Germinal center (tissue), 1 donor: ENCODE data around the gene PAF1.
"Not testable (repeated sequence)": the region's sequence is repeated elsewhere in the genome, so short reads cannot be mapped to it uniquely, and the experiment has no call there.

Experiments
- DNase-seq: peaks from one replicate; pipeline ENCODE4 v3.0.0; 2012; ENCODE audit warnings: mixed read lengths, low spot score

PAF1 gene

DNA sequence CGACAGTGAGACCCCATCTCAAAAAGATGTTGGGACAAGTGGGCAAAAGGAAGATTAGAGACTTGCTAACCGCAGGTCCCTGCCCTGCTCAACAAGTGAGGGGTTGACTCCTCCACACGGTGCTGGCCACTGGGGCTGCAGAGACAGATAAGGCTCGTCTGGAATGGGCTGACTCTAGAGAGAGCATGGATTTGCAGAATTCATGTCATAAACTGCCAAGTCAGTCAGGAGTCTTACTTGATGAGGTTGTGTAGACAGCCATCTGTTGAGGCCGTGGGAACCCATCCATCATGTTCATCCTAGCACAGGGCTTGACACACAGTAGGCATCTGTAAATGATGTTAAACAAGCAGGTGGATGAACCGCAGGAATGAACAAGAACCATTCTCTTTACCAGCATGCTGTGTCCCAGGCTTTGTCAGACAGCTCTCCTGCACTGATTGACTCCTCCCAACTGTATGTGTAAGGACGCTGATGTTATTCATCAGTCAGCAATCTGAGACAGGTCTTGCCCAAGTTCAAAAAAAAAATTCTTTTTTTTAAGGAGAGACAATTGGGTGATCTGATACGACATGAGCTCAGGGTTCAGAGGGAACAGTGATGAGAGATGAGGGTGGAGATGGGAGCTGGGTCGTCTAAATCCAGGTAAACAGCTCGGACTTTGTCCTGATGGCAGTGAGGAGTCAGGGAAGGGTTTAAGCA, 8.8 kb downstream of the PAF1 start:
- DNase-seq: no peak

DNA sequence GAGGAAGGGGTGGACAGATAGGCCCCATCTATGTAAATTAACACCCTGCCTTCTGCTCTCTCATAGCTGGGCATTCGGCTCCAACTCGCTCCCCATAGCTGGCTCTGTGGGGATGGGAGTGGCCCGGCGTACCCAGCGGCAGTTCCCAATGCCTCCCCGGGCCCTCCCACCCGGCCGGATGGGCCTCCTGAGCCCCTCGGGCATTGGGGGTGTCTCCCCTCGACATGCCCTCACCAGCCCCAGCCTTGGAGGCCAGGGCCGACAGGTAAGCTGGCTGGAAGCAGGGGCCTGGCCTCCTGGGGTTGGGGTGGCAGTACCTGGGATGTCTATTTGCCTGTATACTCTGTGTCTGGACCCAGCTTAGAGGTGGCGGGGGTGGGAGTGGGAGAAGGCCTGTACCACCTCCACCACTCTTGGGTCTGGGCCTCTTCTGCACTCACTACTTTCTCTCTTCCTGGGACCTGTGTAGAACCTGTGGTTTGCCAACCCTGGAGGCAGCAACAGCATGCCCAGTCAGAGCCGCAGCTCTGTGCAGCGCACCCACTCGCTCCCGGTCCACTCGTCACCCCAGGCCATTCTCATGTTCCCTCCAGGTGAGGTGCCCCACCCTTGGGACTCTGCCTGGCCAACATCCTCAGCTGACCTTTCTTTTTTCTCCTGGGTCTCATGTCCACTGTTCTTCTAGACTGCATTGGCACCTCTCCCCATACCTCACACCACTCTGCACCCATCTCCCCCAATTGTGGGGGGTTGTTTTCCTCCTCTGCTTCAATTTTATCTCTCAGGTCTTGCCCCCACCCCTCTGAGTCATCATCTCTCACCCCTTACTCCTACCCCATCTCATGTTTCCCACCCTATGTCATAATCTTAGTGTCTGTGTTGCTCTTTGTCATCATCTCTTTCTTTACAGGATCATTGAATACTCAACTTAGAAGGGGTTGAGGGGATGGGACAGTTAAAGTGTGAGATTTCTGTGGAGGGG, 10.1 kb downstream of the PAF1 start:
- DNase-seq: no peak

DNA sequence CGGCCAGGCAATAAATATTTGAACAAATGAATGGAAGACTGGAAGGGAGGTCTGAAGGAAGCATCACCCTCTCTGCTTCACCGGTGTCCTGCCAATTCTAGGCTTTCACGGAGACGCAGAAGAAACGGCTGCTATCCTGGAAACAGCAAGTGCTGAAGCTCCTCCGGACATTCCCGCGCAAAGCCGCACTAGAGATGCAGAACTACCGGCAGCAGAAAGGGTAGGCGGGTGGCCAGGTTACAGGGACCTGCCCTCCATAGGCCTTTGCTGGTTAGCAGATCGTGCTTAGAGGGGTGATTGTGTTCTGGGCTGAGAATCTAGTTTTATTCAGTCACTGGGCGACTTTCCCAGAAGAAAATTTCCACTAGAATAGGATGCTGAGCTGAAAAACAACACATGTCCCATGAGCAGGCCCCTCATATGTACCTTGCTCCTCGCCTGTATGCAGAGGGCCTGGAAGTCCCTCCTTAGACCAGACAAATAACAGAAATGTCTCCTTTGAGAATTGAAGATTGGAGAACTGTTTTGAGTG, 11.0 kb downstream of the PAF1 start:
- no peak for DNase-seq

DNA sequence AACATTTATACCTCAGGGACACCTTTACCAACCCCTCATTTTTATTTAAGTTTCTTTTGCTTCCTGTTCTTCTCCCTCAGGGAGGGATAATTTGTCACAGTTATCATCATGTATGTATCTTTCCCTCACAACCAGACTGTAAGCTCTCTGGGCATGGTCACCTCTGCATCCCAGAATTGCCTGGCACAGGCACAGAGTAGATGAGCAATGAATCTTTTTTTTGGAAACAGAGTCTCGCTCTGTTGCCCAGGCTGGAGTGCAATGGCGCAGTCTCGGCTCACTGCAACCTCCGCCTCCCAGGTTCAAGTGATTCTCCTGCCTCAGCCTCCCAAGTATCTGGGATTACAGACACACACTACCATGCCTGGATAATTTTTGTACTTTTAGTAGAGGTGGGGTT, 11.5 kb downstream of the PAF1 start:
- DNase-seq: not testable (repeated sequence)

DNA sequence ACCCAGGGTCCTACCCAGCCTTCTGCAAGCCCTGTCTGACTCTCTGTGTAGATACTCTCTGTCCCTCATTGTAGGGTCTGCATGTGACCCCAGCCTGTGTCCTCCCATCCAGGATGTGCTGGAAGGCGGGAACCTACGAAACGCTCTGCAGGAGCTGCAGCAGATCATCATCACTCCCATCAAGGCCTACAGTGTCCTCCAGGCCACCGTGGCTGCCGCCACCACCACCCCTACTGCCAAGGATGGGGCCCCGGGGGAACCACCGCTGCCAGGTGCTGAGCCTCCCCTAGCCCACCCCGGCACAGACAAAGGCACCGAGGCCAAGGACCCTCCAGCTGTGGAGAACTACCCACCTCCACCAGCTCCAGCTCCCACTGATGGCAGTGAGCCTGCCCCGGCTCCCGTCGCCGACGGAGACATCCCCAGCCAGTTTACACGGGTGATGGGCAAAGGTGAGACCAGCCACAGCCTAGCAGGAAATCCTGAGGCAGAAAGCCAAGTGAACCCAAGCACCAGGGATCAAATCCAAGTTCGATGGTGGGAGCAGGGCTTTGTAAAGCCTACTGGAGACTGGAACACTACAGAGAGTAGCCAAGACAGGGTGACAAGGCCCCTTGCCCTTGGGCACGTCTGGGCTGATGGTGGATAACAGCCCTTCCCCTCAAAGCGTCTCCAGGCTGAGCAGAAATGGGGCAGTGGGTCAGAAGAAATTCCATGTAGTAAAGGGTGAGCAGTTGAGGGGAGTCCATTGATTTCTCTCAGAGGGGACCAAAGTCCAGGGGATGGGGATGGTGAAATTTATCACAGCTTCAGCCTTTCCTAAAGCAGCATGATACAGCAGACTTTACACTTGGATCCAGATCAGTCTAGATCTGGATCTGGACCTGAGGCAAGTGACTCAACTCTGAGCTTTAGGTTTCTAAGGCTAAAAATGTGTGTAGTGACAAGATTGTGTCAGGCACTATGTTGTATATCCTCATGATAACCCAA, 13.2 kb downstream of the PAF1 start:
- DNase-seq: no peak

DNA sequence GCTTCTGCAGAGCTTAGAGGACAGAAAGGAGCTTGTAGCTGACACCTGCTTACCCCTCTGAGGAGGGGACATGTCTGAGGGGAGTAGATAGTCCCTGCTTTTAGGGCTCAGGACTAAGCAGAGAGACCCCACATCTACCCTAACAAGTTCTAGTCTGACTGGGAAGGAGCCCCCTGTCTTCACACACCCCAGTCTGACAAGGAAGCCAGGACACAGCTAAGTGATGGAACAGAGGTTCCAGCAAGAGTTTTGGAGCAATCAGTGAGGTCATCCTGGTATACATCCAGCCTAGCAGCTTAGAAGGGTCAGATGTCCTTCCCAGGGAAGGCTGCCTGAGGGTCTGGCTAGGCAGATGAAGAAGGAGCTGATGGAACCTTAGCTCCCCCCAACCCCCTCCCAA, 15.0 kb downstream of the PAF1 start:
- no peak for DNase-seq

- DNase-seq: no peak
Observed at GRCh38 chr19:39372941-39373340, 18.0 kb downstream of the PAF1 start.

DNA sequence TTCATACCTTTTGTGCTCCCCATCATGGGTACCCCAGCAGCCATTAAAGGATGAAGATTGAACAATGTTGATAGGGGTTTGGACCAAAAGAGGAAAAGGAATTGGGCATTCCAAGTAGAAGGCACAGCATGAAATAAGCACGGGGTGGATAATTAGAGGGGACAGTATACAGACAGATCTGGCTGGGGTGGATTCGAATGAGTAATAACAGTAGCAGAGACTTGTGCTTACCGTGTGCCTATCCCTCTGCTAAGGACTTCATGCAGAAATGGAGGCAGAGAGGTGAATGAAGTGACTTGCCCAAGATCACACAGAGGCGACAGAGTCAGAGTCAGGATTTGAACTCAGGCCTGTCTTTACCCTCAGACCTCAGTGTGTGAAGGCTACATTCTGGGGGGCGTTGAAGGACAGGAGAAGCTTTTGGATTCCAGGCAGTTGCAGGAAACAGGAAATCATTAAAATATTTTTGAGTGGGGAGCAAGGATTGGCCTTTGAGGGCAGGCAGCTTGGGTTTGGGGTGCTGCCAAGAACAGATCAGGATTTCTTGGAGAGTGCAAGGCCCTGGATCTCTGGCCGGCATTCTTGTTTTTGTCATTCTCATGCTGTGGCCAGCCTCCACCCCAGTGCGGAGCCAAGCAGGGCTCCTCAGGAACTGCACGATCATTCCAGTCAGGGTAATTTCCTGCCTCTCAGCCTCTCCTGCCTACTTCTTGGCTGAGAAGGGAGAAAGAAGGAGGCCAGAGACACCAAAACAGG, 18.7 kb downstream of the PAF1 start:
- no peak for DNase-seq

DNA sequence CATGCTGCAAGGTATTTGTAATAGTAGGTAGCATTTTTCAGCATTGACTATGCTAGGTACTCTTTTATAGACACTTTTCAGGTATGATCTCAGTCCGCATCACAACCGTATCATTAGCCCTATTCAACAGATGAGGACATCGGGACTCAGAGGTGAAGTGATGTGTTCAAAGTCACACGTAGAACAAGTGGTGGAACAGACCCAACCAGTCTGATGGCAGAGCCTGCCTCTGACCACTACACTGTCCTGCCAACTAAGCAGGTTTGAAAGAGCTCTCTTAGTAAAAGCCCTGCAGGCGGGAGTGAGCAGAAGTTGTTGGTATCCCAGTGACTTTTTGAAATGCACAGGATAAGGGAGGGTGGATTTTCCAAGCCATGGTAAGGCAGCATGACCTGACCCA, 20.2 kb downstream of the PAF1 start:
- no peak for DNase-seq

GRCh38 chr19:39369200-39369599, 21.7 kb downstream of the PAF1 start:
- DNase-seq: no peak

GRCh38 chr19:39365531-39365930, 25.4 kb downstream of the PAF1 start:
- DNase-seq: no peak

DNA sequence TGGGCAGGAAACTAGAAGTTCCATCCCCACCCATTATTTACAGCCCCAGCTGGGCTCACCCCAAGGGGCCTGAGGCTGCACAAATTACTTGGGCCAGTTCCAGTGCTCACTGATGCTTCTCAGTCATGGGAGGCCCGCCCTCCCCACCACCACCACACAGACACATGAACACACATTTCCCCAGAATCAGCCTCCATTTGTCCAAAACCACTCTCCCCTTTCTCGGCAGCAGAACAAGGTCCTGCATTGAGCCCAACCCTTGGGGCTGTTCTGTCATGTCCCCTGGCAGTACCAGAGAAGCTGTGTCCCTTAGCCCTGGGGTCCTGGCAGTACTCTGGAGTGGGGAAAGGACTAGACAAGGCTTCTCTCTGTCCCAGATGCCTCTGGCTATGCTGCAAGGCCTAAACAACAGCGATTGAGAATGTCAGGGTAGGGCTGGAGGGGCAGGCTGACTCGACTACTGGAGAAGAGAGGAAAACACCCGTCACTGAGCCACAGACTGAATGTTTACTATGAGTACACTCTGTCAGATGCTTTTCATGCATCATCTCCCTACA, 26.9 kb downstream of the PAF1 start:
- DNase-seq: no peak

DNA sequence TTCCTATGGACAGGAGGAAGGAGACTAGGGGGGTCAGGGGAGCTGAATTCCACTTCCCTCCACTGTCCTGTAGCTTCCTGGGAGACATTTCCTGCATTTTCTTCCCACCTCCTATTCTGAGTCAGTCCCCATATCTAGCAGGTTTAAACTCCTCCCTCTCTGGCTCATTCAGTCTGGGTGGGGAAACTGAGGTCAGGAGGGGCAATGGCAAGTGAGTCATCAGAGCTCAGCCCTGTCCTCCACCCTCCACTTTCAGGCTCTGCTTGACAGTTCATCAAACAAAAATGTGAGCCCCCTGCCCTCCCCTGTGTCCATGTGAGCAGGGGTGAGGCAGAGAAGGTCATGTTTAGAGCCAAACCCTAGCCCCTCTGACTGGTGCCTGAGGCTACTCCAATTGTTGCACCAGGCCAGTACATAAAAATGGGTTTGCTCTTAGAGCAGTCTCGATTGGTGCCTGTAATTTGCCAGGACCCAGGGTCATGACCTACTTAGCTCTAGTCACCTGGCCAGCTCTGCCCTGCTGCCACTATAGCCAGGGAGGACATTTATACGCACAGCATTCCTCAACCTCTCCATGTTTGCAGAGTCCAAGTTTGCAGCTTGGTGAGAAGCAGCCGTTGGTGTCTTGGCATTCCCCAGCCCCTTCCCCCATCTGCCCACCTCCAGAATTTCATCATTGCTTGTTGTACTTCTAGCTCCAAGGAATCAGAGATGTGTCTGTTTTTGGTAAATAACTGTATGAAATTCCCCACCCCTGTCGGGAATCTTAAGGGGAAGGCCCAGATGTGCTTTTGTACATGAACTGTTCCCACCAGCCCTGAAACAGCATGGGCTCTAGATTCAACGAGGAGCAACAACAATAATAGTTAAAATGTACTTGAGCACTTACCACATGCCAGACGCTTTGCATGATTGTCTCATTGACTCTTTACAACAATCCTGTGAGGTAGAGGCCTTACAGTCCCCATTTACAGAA, 27.9 kb downstream of the PAF1 start:
- no peak for DNase-seq

GRCh38 chr19:39360599-39360998, 30.3 kb downstream of the PAF1 start:
- no peak for DNase-seq

GRCh38 chr19:39359026-39359425, 31.9 kb downstream of the PAF1 start:
- no peak for DNase-seq

DNA sequence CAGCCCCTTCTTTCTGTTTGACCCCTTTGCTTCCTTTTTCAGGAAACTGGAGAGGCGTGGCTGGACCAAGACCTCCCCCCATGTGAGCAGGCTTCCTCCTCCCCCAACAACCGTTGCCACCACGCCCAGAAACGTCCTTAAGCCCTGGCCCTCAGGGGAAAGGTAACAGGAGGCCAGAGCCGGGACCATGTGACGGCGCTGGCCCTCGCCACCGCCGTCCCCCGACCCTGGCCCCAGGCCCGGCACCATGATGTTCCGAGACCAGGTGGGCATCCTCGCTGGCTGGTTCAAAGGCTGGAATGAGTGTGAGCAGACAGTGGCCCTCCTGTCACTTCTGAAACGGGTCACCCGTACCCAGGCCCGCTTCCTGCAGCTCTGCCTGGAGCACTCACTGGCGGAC, 34.3 kb downstream of the PAF1 start:
- DNase-seq: no peak

- DNase-seq: no peak
Observed at GRCh38 chr19:39356073-39356472, 34.8 kb downstream of the PAF1 start.

DNA sequence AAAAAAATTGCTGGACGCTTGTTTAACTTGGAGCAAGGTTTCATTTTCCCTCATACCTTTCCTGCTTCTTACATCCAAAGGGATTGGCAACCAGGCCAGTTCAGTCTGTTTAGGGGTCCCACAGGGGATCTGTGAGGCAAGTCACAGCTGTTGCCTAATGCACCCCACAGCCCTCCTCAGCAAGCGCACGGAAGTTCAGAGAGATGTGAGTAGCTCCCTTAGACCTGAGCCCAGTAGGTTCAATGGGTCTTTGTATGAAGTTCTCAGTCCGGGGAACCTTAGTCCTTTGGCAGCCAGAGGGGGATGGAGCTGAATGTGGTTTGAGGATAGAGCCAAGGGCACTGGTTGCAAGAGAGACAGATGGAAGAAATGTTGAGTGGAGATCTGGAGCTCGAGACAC, 35.7 kb downstream of the PAF1 start:
- DNase-seq: no peak
